Ovary (tissue), 9 donors: Measurements from ENCODE around the gene PHKA2. TPM values are rescaled to one million over a fixed set of nuclear protein-coding genes. Genes with fewer than 3 reads are reported as not detected.
"Not testable (repeated sequence)": the region's sequence is repeated elsewhere in the genome, so short reads cannot be mapped to it uniquely, and the experiment has no call there.

Source experiments
- DNase-seq, 5 donors: peaks; one replicate each; pipeline ENCODE4 v3.0.0-alpha.2; 2019 to 2020
- H3K27ac ChIP-seq, 2 donors: fragments of 200-600 bp; one replicate each; pipeline versions ENCODE4 v1.5.1 to v1.8.0; 2019 to 2022
- H3K27me3 ChIP-seq: fragments of 200-600 bp; one replicate; pipeline ENCODE4 v1.8.0; 2022
- H3K36me3 ChIP-seq: fragments of 200-600 bp; sonication (generic); one replicate; pipeline ENCODE4 v1.5.1; 2019
- H3K4me1 ChIP-seq: one replicate; pipeline ENCODE4 v1.8.1; 2013; ENCODE audit warnings: mild to moderate bottlenecking, moderate library complexity; ENCODE audit not compliant: insufficient read depth
- H3K4me3 ChIP-seq: fragments of 200-600 bp; sonication (generic); one replicate; pipeline ENCODE4 v1.5.1; 2017
- H3K9me3 ChIP-seq, 2 donors: fragments of 200-600 bp in 1 of 2; sonication (generic) in 1 of 2; one replicate each; pipeline versions ENCODE4 v1.5.1 to v1.8.1; 2013 to 2019; ENCODE audit warnings: mild to moderate bottlenecking in 1 of 2, moderate library complexity in 1 of 2
- EP300 ChIP-seq: sonication (generic); formaldehyde crosslinking; IDR thresholded peaks from one replicate; pipeline ENCODE4 v1.6.1; 2017; ENCODE audit warnings: antibody characterized with exemption
- POLR2A ChIP-seq: fragments of 450-650 bp; IDR thresholded peaks from one replicate; pipeline ENCODE4 v1.6.1; 2017; ENCODE audit warnings: antibody characterized with exemption, mild to moderate bottlenecking, moderate library complexity
- WGBS, 3 donors: extraction: QIAGEN DNeasy Blood & Tissue Kit in 1 of 3; methylation state at CpG; one replicate each; pipeline versions ENCODE4 v1.1.5 to v1.1.7; 2013 to 2017; 5-methylcytosine and 5-hydroxymethylcytosine counted together
- intact Hi-C, 4 donors: fragments of 100-400 bp; cut with DNase I; formaldehyde crosslinking; loops; one replicate each; pipeline versions ENCODE4 v1.11.0 to v1.15.1; 2022 to 2023
- polyA plus RNA-seq, 2 donors: library from polyadenylated mRNA; stranded (reverse); fragments of 200-250 nt in 1 of 2; fragments of 350-450 nt in 1 of 2; fragmentation: Illumina TruSeq in 1 of 2; extraction: RNeasy Lipid Tissue Mini Kit (QIAGEN cat#74804) in 1 of 2; gene quantifications; one replicate each; pipeline ENCODE4 v1.2.3, GENCODE V29; 2013 to 2014
- total RNA-seq, 7 donors: library from RNA; depleted of rRNA in 2 of 7; stranded (reverse); fragments of >200 nt in 2 of 7; fragmentation: NEBNext Ultra II Directional in 3 of 7; extraction: Animal tissue kit (Norgen Biotek cat#: 25700) in 3 of 7; gene quantifications; one replicate each; pipeline versions ENCODE4 v1.1.0 to v1.2.4, GENCODE V29; 2016 to 2023
- TF ChIP-seq, protein P1 (sequence below), 3 donors: fragments of 450-650 bp in 2 of 3; fragments of 200-600 bp in 1 of 3; IDR thresholded peaks; one replicate each; pipeline versions ENCODE4 v1.5.1 to v1.8.0; 2016 to 2022; ENCODE audit warnings: antibody characterized with exemption in 3 of 3, mild to moderate bottlenecking in 1 of 3
- donor health status: DM: no; HTN: no; CAD: no; lungs with moderate emphysema.
- donor health status: DM: no; HTN: no; CAD: no.
- donor health status: Bipolar disorder and iron deficiency.
- donor health status: DM: yes; HTN: yes; CAD: no.
- donor health status: DM: no; HTN: no; CAD: no.
- donor health status: DM: yes; HTN: yes; CAD: no.

PHKA2 gene
- total and polyA plus RNA-seq, 9 donors: 19.4 to 43.5 (median 32.9) TPM

DNA sequence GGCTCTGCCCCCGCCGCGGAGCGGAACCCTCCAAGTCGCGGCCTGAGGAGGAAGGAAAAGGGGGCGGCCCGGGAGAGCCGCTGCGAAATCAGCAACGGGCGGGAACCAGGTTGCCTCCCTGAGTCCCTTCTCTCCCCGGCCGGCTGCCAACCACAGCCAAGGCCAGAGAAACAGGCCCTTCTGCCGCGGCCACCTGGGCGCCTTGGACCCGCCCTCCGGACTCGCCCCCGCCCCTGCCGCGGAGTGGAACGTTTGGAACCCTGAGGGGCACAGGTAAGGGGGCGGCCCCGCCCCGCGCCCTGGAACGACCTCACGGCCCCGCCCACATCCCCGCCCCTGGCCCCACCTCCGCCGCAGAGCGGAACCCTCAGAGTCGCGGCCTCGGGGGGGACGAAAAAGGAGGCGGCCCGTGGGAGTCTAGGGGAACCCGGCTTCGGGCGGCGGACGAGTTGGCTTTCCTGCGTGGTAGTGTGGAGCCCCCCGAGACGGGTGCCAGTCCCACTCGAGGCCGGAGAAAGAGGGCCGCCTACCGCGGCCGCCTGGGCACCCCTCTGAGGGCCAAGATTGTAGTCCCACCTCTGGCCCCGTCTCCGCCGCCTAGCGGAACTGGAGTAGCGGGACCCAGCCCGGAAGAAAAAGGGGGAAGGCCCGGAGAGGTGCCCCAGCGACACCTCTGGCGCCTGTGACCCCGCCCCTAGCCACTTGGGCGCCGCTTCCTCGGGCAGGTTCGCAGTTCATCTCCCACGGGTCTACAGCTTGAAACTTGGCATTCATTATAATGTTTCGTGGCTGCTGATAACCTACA is 669 bp upstream of the PHKA2 start:
- 16 to 32% (median 26%) methylated on average over 37 to 71 of the region's 71 CpGs for WGBS, 3 donors
- H3K27ac ChIP-seq: peak overlapping the region; percentile 91
- H3K36me3 ChIP-seq: no peaks in the 10 kb centered on the region
- intact Hi-C loops: no loop called here
- no peaks in the 10 kb centered on the region for H3K27me3 ChIP-seq
- no peaks in the 10 kb centered on the region for H3K9me3 ChIP-seq
- DNase-seq: peak; percentile 76 to 87 (median 82)
- peak overlapping the region; percentile 66 for H3K4me3 ChIP-seq
- peaks cover 2% of the 10 kb centered on the region for H3K4me1 ChIP-seq
- TF ChIP-seq, protein P1, sequence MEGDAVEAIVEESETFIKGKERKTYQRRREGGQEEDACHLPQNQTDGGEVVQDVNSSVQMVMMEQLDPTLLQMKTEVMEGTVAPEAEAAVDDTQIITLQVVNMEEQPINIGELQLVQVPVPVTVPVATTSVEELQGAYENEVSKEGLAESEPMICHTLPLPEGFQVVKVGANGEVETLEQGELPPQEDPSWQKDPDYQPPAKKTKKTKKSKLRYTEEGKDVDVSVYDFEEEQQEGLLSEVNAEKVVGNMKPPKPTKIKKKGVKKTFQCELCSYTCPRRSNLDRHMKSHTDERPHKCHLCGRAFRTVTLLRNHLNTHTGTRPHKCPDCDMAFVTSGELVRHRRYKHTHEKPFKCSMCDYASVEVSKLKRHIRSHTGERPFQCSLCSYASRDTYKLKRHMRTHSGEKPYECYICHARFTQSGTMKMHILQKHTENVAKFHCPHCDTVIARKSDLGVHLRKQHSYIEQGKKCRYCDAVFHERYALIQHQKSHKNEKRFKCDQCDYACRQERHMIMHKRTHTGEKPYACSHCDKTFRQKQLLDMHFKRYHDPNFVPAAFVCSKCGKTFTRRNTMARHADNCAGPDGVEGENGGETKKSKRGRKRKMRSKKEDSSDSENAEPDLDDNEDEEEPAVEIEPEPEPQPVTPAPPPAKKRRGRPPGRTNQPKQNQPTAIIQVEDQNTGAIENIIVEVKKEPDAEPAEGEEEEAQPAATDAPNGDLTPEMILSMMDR (IDR thresholded peaks at IDR 0.05): peak; percentile 48 to 78 (median 68)
- no peak for TF ChIP-seq EP300
- TF ChIP-seq POLR2A: peak; percentile 11

GRCh38 chrX:18981124-18981807 is 2.6 kb downstream of the PHKA2 start:
- no peaks in the 10 kb centered on the region for H3K9me3 ChIP-seq
- H3K4me1 ChIP-seq: peaks cover 2% of the 10 kb centered on the region
- no peaks in the 10 kb centered on the region for H3K36me3 ChIP-seq
- WGBS, 3 donors: 70 to 82% (median 74%) methylated on average over 6 of the region's 6 CpGs
- no peak overlapping the region for H3K4me3 ChIP-seq
- no peak for DNase-seq
- TF ChIP-seq, protein P1 (IDR thresholded peaks at IDR 0.05): no peak
- TF ChIP-seq POLR2A: no peak
- no peak for TF ChIP-seq EP300
- no peaks in the 10 kb centered on the region for H3K27me3 ChIP-seq
- H3K27ac ChIP-seq: no peak overlapping the region
- intact Hi-C loops: no loop called here

DNA sequence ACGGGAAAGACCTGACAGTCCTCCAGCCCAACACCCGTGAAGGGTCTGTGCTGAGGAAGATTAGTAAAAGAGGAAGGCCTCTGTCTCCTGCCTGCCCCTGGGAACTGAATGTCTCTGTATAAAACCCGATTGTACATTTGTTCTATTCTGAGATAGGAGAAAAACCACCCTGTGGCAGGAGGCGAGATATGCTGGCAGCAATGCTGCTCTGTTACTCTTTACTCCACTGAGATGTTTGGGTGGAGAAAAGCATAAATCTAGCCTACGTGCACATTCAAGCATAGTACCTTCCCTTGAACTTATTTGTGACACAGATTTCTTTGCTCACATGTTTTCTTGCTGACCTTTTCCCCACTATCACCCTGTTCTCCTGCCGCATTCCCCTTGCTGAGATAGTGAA is 3.7 kb downstream of the PHKA2 start:
- H3K27me3 ChIP-seq, H3K36me3 ChIP-seq, DNase-seq, H3K9me3 ChIP-seq, H3K27ac ChIP-seq, intact Hi-C loops, H3K4me1 ChIP-seq, H3K4me3 ChIP-seq: not testable (repeated sequence)
- 54 to 64% (median 59%) methylated on average over 6 of the region's 6 CpGs for WGBS, 3 donors

DNA sequence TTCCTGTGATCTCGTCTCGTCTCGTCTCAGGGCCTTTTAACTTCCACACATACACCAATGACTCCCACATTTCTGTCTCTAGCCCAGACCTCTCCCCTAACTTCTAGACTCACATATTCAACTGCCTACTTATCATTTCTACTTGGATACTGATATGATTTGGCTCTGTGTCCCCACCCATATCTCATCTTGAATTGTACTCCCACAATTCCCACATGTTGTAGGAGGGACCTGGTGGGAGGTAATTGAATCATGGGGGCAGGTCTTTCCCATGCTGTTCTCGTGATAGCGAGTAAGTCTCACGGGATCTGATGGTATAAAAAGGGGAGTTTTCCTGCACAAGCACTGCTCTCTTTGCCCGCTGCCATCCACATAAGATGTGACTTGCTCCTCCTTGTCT is 8.9 kb downstream of the PHKA2 start:
- Histone ChIP-seq H3K27me3 (no peaks in the 10 kb centered on the region), H3K9me3 (no peaks in the 10 kb centered on the region), H3K4me3 (no peak overlapping the region), H3K27ac (no peak overlapping the region), H3K4me1 (no peaks in the 10 kb centered on the region), H3K36me3 (no peaks in the 10 kb centered on the region)
- WGBS, 3 donors: 82 to 85% (median 84%) methylated on average over 7 of the region's 7 CpGs
- DNase-seq: no peak
- TF ChIP-seq, protein P1 (IDR thresholded peaks at IDR 0.05): no peak
- TF ChIP-seq POLR2A (no peak), EP300 (no peak)
- intact Hi-C loops: no loop called here
